HUES64 (cell line): Measurements from ENCODE around the gene DNAJC17.

ENCODE experiments used
- H3K27ac ChIP-seq: 2 replicates; pipeline ENCODE4 v1.7.0; 2013; ENCODE audit warnings: low read depth, low read length, inconsistent platforms
- H3K27me3 ChIP-seq: 2 replicates; pipeline ENCODE4 v1.6.1; 2013; ENCODE audit warnings: mild to moderate bottlenecking, low read length; ENCODE audit not compliant: insufficient read depth
- H3K36me3 ChIP-seq: 2 replicates; pipeline ENCODE4 v1.6.1; 2013; ENCODE audit warnings: mild to moderate bottlenecking, low read length; ENCODE audit not compliant: insufficient read depth
- H3K4me1 ChIP-seq: 2 replicates; pipeline ENCODE4 v1.6.1; 2013; ENCODE audit warnings: mild to moderate bottlenecking, low read length, moderate library complexity; ENCODE audit not compliant: insufficient read depth
- H3K4me3 ChIP-seq: 2 replicates; pipeline ENCODE4 v1.5.1; 2013; ENCODE audit warnings: mild to moderate bottlenecking, low read length, moderate library complexity
- H3K9ac ChIP-seq: 2 replicates; pipeline ENCODE4 v1.6.1; 2013; ENCODE audit warnings: mild to moderate bottlenecking, low read depth, low read length
- H3K9me3 ChIP-seq: 2 replicates; pipeline ENCODE4 v1.6.1; 2013; ENCODE audit warnings: low read depth, low read length; ENCODE audit not compliant: insufficient read depth
- WGBS: fragments of 150-250, 120-280 bp; methylation state at CpG from one replicate; pipeline ENCODE4 v1.1.7; 2013; ENCODE audit warnings: missing lambda C conversion rate; 5-methylcytosine and 5-hydroxymethylcytosine counted together

DNAJC17 gene

DNA sequence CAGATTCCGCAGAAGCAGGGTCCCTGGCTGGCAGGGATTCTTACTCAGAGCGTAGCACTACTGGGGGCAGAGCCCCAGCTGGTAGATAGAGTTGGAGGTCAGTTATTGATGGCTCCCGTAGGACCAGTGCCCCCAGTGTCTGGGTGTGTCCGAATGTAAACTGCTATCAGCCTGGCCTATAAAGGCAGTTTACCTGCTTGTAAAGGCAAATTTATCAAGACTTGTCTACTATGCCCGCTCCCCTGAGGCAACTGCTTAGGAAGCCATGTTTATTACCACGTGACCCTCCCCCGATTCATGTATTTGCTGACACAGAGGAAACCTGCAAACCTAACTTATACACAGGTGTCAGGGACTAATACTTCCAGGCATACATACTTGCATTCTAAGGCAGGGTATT, 21.8 kb upstream of the DNAJC17 start:
- 86% methylated on average over 7 of the region's 7 CpGs for WGBS
- H3K27ac ChIP-seq, result no peak overlapping the region
- no peak overlapping the region for H3K9ac ChIP-seq

DNA sequence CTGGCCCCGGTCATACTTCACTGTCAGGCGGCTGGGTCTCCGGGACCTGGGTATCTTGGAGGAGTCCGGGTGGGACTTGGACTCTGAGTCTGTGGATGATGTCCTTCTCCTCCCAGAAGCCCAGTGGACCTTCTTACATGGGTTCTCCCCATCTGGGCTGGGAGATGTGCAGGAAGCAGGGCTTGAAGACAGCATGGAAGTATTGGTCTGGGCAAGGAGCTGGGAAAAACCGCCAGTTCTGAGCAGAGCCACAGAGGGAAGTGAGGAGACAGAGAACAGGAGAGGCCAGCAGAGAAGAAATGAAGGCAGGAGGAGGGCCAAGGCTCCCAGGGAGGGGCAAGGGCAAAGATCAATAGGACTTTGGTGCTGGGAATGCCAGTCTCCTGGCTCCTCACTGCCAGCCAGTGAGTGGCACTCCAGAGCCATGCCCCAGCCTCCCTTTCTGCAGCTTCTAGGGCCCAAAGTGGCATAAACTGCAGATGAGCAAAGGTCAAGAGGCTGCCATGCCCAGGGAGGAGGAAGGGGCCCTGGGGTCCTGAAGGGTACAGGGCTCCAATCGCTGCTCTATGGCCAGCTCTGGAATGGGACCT, 21.3 kb upstream of the DNAJC17 start, which contains the start of gene PPP1R14D:
Gene PPP1R14D (minus strand): TSS at position 262 of the 590 bp plus-strand sequence. CDS start 67 bp downstream, at position 195.
- Histone ChIP-seq H3K27ac (no peak within 1 kb of the TSS), H3K9me3 (no peaks in the 10 kb centered on the region), H3K27me3 (no peaks in the 10 kb centered on the region), H3K36me3 (no peaks in the 10 kb centered on the region), H3K9ac (no peak within 1 kb of the TSS), H3K4me3 (no peak within 1 kb of the TSS), H3K4me1 (0 out of 2 replicates have a peak, but pooled peaks cover 3% of the 10 kb centered on the region)
- WGBS, result 93% methylated on average over 6 of the region's 6 CpGs

More for the DNA sequence above, 21.8 kb upstream of the DNAJC17 start:
- Histone ChIP-seq H3K4me1 (0 out of 2 replicates have a peak, but pooled peaks cover 3% of the 10 kb centered on the region), H3K9me3 (no peaks in the 10 kb centered on the region), H3K27me3 (no peaks in the 10 kb centered on the region), H3K36me3 (no peaks in the 10 kb centered on the region), H3K4me3 (no peak overlapping the region)

DNA sequence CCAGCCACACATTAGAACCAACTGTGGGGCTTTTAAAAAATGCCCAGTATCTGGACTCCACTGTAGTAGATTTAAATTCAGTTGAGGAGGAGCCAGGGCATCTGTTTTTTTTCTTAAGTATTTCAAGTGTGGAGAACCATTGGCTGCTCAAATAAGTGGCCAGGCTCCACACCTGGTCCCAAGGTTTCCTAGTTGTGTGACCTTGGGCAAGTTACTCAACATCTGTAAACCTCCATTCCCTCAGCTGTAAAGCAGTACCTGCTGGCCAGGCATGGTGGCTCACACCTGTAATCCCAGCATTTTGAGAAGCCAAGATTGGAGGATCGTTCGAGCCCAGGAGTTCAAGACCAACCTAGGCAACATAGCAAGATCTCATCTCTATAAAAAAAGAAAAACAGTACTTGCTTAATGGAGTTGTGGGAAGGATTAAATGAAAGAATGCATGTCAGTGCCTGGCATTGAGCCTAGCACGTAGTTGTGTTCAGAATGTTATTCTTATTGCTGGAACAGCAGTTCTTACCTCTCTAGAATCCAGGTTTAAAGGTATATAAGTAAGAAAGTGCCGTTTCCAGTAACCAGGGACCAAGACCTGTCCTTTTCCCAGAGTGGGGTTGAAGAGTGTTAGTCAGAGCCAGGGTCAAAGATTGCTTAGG, 19.3 kb upstream of the DNAJC17 start:
- WGBS, result over 99% methylated on average over 4 of the region's 4 CpGs
- H3K9ac ChIP-seq, result no peak overlapping the region
- no peaks in the 10 kb centered on the region for H3K36me3 ChIP-seq
- H3K27ac ChIP-seq, result no peak overlapping the region
- no peaks in the 10 kb centered on the region for H3K27me3 ChIP-seq
- H3K9me3 ChIP-seq, result no peaks in the 10 kb centered on the region
- H3K4me3 ChIP-seq, result no peak overlapping the region
- H3K4me1 ChIP-seq, result 0 out of 2 replicates have a peak, but pooled peaks cover 3% of the 10 kb centered on the region

DNA sequence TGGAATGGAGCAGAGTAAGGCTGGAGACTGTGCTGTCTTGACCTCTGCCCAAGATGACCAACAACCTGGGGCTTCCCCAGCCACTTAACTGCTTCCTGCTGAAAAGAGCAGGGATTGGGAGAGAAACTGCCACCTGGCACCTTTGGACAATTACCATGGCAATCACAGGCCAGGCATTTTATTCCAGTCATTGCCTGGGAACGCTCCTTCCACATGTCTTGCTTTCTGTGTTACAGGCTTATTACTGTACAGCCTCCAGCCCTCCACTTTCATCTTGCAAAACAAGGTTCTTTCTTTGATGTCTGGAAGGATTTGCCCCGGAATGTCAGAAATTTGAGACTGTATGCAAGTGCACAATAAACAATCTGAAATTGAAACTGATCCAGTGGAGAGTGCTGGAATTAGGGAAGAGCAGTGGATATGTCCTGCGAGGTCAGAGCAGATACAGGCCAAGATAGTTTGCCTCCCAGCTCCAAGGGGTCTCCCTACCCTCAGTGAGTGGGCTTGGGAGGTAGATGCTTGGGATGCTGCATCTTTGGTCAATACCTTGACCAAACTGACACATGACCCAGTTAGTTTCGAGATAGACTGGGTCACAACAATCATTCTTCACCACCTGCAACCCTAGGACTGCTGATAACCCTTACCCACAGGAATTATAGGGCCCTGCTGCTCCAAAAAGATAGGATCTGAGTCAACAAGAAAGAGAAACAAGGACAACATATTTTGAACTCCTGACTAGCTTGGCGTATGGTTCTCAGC, 18.6 kb upstream of the DNAJC17 start:
- 0 out of 2 replicates have a peak, but pooled peaks cover 3% of the 10 kb centered on the region for H3K4me1 ChIP-seq
- H3K36me3 ChIP-seq, result no peaks in the 10 kb centered on the region
- no peak overlapping the region for H3K27ac ChIP-seq
- H3K9ac ChIP-seq, result no peak overlapping the region
- H3K4me3 ChIP-seq, result no peak overlapping the region
- H3K9me3 ChIP-seq, result no peaks in the 10 kb centered on the region
- WGBS, result 86% methylated on average over 5 of the region's 5 CpGs
- no peaks in the 10 kb centered on the region for H3K27me3 ChIP-seq

DNA sequence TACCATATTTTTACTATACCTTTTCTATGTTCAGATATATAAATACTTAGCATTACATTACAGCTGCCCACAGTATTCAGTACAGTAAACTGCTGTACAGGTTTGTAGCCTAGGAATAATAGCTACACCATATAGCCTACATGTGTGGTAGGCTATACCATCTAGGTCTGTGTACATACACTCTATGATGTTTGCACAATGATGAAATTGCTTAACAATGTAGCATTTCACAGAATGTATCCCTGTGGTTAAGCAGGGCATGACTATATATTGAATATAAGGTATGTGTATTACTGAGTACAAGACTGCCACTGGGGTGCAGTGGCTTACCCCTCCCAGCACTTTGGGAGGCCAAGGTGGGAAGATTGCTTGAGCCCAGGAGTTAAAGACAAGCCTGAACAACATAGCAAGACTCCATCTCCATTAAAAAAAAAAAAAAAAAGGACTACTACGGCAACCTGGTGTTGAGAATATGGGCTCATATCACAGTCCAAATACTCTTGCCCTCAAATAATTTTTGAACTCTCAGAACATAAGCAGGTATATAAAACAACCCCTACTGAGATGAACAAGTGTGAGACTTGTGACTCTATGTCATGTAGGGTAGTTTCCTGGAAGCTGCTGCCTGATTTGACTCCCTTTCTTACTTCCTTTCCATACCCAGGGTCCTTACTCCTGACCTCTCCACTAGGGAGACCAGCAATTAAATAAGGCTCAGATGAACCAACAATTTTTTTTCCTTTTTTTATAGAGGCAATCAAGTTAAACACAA, 16.5 kb upstream of the DNAJC17 start:
- Histone ChIP-seq H3K9ac (no peak overlapping the region), H3K27me3 (no peaks in the 10 kb centered on the region), H3K9me3 (no peaks in the 10 kb centered on the region), H3K27ac (no peak overlapping the region), H3K4me3 (no peak overlapping the region), H3K4me1 (no peaks in the 10 kb centered on the region), H3K36me3 (no peaks in the 10 kb centered on the region)
- WGBS, result no CpG with 5 or more reads among the region's 1 CpG

DNA sequence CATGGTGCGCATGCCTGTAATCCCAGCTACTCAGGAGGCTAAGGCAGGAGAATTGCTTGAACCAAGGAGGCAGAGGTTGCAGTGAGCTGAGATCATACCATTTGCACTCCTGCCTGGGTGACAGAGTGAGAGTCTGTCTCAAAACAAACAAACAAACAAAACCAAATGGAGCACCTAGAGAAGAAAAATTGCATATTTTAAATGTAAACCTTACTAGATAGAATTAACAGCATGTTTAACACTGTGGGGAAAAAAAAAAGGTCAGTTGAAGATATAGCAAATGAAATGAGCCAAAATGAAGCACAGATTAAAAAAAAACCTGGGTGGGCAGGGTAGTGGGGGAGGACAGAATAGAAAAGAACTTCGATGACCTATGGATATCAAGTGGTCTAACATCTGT, 13.9 kb upstream of the DNAJC17 start:
- Histone ChIP-seq H3K36me3 (no peaks in the 10 kb centered on the region), H3K9me3 (no peaks in the 10 kb centered on the region), H3K9ac (no peak overlapping the region), H3K4me1 (no peaks in the 10 kb centered on the region), H3K27me3 (no peaks in the 10 kb centered on the region), H3K27ac (no peak overlapping the region), H3K4me3 (no peak overlapping the region)
- WGBS, result 98% methylated on average over 2 of the region's 2 CpGs

DNA sequence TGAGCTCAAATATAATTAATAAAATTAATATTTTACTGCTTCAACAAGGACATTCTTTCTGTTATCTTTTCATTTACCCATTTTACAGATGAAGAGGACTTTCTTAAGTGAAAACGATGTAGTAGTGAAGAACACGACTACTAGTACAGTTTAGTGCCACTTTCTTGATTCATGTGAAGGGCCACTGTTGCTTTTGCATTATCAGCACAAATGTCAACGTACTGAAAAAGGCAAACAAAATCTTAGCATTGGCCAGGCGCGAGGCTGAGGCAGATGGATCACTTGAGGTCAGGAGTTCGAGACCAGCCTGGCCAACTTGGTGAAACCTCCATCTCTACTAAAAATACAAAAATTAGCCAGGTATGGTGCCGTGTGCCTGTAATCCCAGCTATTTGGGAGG, 11.8 kb upstream of the DNAJC17 start:
- Histone ChIP-seq H3K36me3 (peaks cover 7% of the 10 kb centered on the region; the same call in 1 of the 2 replicates), H3K27me3 (no peaks in the 10 kb centered on the region), H3K4me3 (no peak overlapping the region), H3K9me3 (no peaks in the 10 kb centered on the region), H3K4me1 (no peaks in the 10 kb centered on the region), H3K9ac (no peak overlapping the region), H3K27ac (no peak overlapping the region)
- 92% methylated on average over 7 of the region's 7 CpGs for WGBS

DNA sequence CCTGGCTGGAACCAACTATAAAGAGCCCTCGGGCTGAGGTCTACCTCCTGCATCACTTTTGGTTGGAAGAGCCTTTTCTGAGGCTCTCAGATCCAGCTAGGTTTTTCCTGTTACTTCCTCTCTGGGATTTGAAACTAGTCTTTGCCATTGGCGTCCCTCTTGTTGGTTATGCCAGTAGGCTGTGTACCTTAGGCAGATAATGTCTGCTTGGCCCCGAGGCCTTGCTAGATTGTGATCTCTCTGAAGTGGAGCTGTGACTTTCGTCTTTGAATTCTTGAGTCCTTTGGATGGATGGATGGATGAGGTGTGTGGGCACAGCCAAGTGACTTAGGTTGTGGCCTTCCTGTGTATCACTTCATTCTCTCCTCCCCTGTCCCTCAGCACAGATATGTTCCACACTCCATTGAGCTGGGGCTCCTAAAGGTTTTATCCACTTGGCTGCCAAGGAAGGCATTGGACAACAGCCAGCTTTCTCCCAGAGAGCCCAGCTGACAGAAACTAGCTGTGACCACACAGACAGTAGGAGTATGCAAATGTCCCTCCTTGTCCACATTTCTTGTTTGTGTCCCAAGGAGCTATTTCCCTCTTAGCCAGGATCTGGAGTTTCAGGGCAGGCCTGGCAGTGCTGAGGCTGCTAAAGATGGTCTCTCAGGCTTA, 7.9 kb upstream of the DNAJC17 start:
- Histone ChIP-seq H3K9me3 (no peaks in the 10 kb centered on the region), H3K36me3 (peaks cover 20% of the 10 kb centered on the region), H3K27ac (no peak overlapping the region), H3K27me3 (no peaks in the 10 kb centered on the region), H3K9ac (no peak overlapping the region), H3K4me3 (no peak overlapping the region), H3K4me1 (no peaks in the 10 kb centered on the region)
- 91% methylated on average over 4 of the region's 4 CpGs for WGBS

DNA sequence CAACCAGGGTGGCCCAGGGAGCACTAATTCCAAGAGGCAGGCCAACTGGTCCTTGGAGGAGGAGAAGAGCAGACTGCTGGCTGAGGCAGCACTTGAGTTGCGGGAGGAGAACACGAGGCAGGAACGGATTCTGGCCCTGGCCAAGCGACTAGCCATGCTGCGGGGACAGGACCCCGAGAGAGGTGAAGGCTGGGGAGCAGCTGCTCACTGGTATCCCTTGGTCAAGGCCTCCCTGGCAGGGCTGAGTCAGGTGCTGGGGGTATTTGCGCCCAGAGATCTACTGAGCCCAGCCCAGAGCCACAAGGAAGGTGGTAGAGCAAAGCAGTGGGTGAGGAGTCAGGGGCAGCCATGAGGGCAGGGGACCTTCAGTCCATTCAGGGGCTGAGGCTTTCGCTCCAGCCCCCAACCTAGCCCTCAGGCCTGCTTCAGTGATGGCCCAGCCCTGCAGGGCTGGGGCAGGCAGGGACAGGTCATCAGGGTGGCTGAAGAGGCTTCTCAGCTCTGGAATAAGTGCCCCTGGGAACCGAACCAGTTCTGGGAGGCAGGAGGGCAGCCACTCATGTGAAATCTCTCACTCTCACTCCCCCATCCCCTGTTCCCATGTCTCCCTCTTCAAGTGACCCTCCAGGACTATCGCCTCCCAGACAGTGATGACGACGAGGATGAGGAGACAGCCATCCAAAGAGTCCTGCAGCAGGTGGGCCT, 5.6 kb upstream of the DNAJC17 start:
- peaks cover 20% of the 10 kb centered on the region for H3K36me3 ChIP-seq
- 94% methylated on average over 12 of the region's 12 CpGs for WGBS
- H3K9ac ChIP-seq, result no peak overlapping the region
- H3K9me3 ChIP-seq, result no peaks in the 10 kb centered on the region
- no peak overlapping the region for H3K4me3 ChIP-seq
- 0 out of 2 replicates have a peak, but pooled peaks cover 2% of the 10 kb centered on the region for H3K4me1 ChIP-seq
- no peak overlapping the region for H3K27ac ChIP-seq
- no peaks in the 10 kb centered on the region for H3K27me3 ChIP-seq

DNA sequence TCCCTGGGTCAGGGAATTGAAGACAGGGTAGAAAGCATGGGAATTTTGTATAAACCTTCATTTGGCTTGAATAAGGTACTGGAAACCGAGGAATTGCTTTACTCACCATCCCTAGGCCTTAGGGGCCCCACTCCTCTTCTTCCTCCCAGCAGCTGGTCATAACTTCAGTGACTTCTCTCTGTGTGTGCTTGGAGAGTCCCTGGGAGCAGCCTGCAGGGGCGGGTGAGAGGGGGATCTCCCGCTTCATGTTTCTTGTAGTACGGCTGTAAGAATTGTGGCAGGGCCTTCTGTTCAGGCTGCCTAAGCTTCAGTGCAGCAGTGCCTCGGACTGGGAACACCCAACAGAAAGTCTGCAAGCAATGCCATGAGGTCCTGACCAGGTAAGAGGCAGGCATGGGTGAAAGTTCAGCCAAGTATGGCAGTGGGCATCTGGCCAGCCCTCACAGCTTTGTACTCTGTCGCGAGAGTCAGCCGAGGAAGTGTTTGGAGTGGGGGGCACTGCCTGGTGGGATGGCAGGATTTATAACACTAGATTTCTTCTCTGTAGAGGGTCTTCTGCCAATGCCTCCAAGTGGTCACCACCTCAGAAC, 1.7 kb upstream of the DNAJC17 start:
- WGBS, result 85% methylated on average over 8 of the region's 8 CpGs

More for the DNA sequence above, 1.7 kb upstream of the DNAJC17 start:
- no peaks in the 10 kb centered on the region for H3K27me3 ChIP-seq
- peaks cover 13% of the 10 kb centered on the region; the same call in 1 of the 2 replicates for H3K36me3 ChIP-seq
- H3K9ac ChIP-seq, result no peak overlapping the region
- H3K4me1 ChIP-seq, result peaks cover 7% of the 10 kb centered on the region; the same call in 1 of the 2 replicates
- no peak overlapping the region for H3K27ac ChIP-seq
- H3K4me3 ChIP-seq, result no peak overlapping the region
- no peaks in the 10 kb centered on the region for H3K9me3 ChIP-seq
